DMS79 treated with DMSO at 0.1 percent for 48 hours (cell line): ENCODE measurements around the gene TK2.
"Not testable (repeated sequence)": the region's sequence is repeated elsewhere in the genome, so short reads cannot be mapped to it uniquely, and the experiment has no call there.

ENCODE experiments used
- DNase-seq: peaks from one replicate; lab custom pipeline; 2025; lab: John Stamatoyannopoulos, UW

Gene TK2

DNA sequence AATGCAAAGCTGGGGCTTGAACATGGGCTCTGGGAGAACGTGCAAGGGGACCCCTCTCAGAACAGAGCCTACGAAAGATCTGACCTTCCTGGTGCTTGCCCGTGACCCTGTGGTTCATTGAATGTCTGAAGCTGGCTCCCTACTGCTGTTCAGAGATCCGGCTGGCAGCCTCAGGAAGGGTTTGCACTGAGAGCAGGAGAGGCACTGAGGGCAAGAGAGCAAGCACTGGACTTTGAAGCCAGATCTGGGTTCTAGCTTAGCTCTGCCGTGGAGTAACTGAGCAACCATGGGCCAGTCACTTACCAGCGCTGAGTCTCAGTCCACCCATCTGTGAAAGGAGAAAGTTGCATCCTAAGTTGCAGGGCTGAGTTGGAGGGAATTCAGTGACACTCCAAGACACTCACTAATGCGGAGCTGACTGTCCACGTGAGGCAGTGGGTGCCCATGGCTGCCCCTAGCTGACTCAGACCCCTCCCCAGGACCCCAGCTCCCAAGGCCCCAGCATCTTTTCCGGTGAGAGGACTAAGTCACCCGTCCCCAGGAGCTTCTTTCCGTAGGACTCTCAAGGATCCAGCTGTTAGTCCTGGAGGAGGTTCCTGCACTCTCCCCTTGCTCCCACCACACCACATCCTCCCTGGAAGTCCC, 81.5 kb downstream of the TK2 start:
- no peak for DNase-seq

DNA sequence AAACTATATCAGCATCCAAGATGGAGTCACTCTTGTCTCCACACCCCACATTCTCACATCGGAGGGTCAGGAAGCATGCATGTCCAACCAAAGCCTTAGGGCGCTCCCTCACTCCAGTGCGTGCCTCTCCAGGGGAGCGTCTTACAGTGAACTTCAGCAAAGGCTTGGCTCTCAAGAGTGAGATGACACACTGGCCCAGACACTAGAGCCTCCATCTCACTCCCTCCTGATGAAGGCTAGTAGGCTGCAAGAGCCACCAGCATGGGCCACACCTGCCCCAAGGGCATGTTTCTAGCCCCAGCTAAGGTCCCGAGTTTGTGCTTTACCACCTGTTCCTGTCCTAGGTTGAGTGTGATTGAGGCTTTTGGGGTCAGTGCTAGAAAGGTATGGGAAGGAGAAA, 82.3 kb downstream of the TK2 start:
- no peak for DNase-seq

DNA sequence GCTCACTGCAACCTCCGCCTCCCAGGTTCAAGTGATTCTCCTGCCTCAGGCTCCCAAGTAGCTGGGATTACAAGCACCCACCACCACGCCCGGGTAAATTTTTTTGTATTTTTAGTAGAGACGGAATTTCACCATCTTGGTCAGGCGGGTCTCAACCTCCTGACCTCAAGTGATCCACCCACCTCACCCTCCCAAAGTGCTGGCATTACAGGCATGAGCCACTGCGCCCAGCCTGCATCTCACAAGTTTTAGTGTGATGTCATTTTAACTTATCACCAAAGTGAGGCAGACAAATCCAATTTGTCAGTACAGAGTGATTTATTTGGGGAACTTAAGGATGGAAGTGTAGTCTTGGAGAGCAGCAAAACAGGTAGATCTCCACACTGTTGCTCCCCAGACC, 83.3 kb downstream of the TK2 start:
- DNase-seq, result not testable (repeated sequence)

DNA sequence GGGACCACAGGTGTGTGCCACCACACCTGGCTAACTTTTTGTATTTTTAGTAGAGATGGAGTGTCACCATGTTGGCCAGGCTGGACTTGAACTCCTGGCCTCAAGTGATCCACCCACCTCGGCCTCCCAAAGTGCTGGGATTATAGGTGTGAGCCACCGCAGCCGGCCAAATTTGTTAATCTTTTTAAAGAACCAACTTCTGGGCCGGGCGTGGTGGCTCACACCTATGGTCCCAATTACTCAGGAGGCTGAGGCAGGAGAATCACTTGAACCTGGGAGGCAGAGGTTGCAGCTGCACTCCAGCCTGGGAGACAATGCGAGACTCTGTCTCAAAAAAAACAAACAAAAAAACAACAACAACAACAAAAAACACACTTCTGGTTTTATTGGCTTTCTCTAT, 84.0 kb downstream of the TK2 start:
- not testable (repeated sequence) for DNase-seq

DNA sequence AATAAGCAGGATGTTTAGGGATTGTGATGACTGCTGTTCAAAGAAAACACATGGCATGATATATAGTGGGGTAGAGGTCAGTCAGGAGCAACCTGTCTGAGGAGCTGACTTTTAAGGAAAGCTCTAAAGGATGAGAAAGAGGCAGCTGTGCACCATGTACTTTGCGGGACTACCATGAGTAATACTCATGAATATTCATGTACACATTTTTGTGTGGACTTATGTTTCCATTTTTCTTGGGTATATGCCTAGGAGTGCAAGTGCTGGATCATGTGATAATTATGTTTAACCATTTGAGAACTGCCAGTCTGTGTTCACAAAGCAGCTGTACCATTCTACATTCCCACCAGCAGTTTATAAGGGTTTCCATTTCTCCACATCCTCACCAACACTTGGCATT, 87.0 kb downstream of the TK2 start:
- no peak for DNase-seq

DNA sequence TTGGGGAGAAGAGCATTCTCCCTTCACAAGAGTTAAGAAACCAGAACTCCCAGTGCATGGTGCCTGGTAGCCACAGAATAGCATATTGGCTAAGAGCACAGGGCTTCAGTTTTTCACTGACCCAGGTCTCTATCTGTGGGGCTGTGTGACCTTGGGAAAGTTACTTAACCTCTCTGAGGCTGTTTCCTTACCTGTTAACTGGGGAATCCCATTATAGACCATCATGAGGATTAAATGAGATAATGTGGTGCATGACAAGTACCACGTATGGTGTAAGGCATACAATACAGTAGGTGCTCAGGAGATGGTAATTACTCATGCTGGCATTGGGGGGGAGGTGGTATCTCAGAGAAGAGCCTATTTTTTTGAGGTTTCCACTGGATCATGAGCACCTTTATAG, 89.2 kb downstream of the TK2 start:
- DNase-seq, result no peak

DNA sequence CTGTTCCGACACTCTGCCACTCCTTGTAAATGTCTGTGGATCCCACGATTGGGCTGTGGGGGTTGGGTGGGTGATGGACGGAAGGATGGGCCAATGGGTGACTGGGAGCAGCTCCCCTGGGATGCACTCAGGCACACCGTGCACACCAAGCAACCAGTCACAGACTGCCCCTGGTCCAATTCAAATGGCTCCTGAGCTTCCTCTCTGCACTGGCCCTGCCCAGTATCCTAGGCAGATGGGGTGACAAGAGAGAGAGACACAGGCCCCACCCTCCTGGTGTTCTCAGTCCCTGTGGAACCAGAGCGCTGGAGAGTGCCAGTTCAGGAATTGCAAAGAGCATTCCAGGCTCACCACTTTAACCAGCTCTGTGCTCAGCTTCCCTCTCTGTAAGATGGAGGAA, 90.0 kb downstream of the TK2 start:
- no peak for DNase-seq

DNA sequence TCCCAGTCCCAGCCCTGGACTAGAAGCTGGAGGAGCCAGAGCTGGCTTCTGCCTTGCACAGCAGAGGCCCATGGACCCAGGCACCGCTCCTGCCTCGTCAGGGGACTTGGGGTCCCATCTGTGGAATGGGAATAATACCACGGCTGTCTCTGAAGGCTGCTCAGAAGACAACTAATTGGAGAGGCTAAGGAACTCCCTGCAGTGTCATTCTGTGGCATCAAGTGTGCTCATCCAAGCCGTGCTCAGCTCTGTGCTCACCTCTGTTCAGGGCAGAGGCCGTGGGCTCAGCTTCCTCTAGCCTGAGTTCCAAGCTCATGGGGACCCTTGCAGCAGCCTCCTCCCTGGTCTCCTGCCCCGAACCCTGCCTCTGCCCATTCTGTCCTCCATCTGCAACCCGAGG, 91.1 kb downstream of the TK2 start:
- DNase-seq, result no peak

DNA sequence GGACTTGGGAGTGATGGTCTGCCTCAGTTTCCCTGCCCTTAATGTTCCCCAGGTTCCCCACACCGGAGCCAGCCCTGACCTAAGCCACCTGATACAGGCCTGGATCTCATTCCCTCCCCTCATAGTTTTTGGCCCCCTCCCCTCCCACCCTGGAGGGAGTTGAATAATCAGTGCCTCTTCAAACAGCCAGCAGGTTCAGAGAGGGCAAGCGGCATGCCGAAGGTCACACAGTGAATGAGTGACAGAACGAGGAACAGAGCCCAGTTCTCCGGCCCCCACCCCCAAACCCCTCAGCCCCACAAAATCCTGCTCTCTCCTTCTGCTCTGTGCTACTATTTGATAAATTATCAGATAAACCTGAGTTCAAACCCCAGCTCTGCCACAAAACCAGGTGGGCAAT, 91.6 kb downstream of the TK2 start:
- no peak for DNase-seq
